NCI-H2171 treated with DMSO at 0.1 percent for 48 hours (cell line): ENCODE results near the gene MPZL1.

Experiments used
- DNase-seq: peaks from one replicate; lab custom pipeline; 2025; lab: John Stamatoyannopoulos, UW

Gene MPZL1

DNA sequence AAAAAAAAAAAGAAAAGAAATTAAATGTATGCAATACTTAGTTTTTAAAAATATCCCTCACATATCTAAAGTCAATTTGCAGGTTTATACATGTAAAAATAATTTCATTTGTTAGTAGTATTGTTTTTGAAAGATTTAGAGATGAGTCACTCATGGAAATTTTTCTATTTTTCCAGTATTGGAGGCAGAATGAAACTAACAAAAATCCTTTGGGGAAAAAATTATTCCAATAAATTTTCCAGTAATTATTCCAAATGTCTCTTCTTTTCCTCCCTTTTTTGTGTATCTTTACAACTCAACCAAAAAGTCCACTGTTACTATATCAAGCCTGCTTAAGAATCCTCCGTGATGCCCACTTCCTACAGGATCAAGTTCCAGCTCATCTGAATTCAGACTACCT lies 29.9 kb downstream of the MPZL1 start:
- no peak for DNase-seq

DNA sequence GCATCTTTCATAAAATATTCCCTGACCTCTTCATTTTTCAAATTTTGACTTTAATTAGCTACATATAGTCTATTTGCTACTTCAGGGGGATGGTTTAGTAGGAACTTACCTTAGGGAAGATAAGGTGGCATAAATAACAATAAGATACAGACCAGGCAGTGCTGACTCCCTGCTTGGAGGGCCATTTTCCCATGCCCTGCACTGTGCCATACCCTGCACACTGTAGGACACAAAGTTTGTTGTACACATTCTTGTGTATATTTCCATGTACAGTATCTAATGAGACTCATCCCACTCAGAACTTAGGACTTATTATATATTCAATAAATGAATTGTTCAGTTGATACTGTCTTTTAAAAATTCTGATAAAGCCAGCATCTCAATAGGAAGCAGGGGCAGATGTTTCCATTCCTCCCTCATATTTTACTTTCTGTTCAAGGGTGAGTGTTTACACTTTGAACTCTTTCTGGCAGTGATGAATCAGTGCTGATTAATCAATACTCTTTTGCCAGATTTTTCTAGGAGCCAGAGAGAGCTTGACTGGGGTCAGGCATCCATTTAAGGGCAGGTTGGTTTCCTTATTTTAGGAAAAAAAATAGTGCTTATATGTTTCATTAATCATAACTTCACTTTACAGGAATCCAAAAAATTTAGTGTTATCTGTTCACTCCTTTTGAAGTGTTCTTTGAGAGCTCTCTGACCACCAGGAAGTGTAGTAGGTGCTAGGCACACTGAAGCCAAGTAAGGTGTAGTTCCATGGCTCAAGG lies 30.6 kb downstream of the MPZL1 start:
- no peak for DNase-seq

DNA sequence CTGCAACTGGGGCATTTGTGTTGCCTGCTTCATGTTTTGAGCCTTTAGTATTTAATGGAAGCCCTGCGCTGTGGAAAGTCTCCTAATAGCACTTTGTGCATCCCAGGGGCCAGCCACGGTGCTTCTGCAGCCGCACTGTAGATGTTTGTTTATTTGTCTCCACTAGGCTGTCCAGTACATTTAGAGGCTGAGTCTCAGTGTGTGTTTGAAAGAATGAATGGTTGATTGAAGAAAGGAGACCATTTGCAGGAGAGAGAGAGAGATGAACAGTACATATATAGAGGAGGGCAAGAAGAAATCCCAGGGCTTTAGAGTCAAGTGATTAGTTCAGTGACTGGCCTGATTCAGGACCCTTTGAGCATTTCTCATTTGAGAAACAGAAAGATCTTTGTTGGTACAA lies 33.9 kb downstream of the MPZL1 start:
- no peak for DNase-seq

GRCh38 chr1:167756730-167757405 lies 35.1 kb downstream of the MPZL1 start:
- no peak for DNase-seq

GRCh38 chr1:167757433-167758309 lies 35.9 kb downstream of the MPZL1 start:
- no peak for DNase-seq

DNA sequence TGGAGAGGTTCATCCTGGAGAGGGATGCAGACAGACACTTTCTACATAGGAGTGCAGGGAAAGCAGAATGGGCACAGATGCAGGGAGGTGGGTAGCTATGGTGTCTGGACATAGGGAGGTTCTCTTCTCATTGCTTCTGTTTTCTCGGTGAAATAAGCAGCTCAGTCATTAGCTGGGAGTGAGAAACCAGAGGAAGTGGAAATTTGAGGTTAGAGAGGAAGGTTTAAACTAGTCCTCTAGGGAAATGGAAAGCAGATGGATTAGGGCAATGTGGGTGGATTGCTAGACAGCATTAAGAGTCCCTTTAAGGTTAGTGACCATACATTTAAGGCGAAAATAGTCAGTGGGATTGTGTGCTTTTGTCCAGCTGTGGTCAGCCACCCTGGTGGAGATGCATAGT lies 39.6 kb downstream of the MPZL1 start:
- peak; percentile 5 for DNase-seq

GRCh38 chr1:167762061-167762746 lies 40.4 kb downstream of the MPZL1 start:
- no peak for DNase-seq

DNA sequence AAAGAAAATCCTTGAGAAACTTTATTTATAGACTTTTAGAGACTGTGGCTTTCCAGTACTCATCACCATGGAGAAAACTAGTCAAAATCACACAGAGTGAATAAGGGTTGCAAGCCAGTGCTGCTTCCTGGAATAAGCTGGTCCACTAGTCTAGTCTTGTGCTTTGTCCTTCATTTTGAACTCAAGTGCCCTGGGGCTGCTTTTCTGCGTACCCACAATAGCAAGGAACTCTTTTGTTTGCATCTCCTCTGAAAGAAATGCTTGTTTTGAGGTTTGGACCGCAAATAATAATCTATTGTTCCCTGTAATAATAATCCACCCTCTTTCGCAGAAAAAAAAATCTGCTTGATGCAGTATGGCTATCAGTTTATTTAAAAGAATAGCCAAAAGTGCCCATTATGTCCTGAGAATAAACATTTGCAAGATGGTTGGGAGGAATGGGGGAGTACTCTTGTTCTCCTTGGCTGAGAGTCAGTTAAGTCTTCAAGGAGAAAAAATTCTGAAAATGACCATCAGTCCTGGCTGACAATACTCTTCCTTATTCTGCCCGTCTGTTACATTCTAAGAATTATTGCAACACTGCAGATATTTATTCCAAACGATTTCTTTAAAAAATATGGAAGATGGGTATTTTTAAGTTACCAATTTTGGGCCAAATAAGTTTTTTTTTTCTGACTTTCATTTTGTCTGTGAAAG lies 41.9 kb downstream of the MPZL1 start:
- DNase-seq = no peak

DNA sequence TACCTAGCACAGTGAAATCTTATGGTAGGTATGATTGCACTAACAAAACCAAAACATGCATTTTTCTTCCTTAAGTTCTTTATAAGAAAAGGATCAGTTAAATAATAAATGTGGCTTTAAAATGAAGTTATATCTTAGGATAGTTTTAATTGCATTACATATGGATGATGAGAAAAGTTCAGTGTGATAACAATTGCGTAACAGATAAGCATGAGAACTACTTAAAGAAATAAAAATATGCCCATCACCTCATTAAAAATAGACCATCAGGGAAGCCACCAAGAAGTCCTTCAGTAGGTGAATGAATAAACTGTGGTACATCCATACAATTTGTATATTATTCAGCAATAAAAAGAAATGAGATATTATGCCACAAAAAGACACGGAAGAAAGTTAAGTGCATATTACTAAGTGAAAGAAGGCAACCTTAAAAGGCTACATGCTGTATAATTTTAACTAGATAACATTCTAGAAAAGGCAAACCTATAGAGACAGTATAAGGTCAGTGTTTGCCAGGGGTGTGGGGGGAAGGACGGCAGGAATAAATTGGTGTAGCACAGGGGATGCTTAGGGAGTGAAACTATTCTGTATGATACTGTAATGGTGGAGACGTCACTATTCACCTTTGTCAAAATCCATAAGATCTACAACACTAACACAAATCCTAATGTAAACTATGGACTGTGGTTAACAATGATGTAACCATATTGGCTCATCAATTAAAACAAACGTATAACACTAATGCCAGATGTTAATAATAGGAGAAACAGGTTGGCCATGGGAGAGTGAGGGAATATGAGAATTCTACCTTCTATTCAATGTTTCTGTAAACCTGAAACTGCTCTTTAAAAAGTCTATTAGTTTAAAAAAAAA lies 42.9 kb downstream of the MPZL1 start:
- no peak for DNase-seq

- no peak for DNase-seq
Measured at GRCh38 chr1:167765496-167765895, 43.7 kb downstream of the MPZL1 start.

GRCh38 chr1:167766538-167766937 lies 44.8 kb downstream of the MPZL1 start:
- no peak for DNase-seq

GRCh38 chr1:167767761-167768160 lies 46.0 kb downstream of the MPZL1 start:
- DNase-seq = no peak

DNA sequence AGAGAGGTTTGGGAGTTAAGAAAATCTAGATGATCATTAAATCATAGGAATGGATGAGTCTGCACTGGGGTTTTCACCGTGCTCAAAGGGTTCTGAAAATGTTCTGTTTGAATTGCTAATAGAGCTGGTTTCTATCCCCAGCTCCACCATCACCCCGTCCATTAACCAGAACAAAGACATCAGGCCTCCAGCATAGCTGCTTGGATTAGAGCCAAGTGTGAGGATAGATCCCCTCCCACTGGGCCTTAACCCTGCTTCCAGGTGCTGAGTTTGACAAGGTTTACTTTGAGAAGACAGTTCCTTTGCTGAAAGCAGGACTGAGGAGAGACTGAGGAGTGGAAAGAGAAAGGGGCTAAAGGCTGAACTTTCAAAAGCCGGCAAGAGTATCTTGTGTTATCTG lies 48.3 kb downstream of the MPZL1 start:
- DNase-seq = no peak

DNA sequence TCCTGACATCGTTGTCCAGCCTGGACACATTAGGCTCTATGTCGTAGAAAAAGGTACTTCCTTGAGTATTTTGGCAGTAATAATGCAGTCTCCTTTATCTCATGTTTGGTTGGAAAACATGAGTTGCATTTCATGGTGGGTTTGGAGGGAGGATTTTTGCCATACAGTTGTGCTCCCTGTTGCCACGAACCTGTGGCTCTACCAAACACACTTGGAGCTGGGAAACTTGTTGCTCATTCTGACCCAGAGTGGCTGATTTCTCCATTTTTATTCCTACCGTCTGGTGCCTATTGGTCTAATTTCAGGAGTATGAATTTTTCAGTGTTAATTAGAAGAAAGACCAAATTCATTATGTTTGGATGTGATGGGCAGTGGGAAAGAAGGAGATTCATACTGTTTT lies 50.7 kb downstream of the MPZL1 start:
- no peak for DNase-seq

DNA sequence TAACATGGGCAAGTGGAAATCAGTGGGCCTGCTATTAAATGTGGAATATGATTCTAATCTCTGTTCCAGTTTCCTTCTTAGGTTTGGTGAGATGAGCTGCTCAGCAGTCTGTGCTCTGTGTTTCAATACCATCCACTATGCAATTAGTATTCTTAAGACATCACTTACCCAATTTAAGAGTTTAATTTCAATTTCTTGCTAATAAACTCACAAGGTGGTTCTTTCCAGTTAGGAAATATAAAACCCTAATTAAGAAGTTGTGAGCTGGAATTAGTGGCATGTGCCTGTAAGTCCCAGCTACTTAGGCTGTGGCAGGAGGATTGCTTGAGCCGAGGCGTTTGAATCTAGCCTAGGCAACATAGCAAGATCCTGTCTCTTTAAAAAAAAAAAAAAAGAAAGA lies 51.7 kb downstream of the MPZL1 start:
- DNase-seq = no peak

DNA sequence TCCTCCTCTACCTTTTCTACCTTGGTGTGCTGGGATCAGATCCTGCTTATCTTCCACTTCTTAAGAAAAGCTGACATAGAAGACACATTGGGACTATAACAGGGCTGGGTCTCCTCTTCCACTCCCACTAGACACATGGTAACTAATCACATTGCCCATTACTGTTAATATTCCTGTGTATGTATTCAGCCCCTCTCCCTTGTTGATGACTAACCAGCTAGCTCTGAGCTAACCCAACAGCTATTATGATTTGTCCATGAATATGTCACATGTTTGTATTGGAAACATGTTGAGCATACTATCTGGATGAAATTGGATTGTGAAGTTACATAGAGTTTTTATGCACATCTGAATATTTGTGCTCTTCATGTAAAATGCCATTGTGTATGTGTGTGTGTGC lies 52.9 kb downstream of the MPZL1 start:
- DNase-seq = no peak

DNA sequence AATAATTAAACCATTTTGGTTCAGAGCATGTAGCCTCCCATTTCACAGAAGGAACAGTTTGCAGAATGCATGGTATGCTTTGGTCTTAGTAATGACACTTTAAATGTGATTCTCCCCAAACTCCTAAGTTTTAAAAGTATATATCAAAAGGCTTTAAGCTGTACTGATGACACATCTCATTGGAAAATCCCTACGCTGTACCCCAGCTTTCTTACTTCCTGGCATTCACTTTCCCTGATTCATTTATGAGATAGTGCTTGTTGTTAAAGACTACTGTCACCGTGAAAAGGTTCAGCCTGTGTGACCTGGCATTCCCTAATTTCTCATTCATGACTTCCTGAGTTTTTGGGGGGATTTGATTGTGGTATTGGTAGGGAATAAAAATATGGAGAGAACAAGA lies 53.4 kb downstream of the MPZL1 start:
- DNase-seq = no peak

DNA sequence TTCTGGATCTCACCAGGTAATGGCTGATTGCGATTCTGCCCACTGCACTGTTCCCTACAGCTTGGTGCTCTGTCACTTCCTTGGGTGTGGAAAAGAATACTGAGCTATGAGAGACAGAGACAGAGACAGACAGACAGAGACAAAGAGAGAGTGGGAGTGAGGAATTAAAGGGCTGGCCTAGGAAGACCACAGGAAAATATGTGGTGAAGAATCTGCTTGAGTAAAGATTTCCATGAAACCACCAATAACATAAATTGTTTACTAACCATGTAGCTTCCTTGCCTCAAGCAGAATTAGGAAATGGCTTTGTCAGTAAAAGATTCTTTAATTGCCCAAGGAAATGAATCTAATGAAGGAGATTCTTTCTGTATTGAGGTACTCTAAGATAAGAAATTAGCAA lies 54.4 kb downstream of the MPZL1 start:
- no peak for DNase-seq

DNA sequence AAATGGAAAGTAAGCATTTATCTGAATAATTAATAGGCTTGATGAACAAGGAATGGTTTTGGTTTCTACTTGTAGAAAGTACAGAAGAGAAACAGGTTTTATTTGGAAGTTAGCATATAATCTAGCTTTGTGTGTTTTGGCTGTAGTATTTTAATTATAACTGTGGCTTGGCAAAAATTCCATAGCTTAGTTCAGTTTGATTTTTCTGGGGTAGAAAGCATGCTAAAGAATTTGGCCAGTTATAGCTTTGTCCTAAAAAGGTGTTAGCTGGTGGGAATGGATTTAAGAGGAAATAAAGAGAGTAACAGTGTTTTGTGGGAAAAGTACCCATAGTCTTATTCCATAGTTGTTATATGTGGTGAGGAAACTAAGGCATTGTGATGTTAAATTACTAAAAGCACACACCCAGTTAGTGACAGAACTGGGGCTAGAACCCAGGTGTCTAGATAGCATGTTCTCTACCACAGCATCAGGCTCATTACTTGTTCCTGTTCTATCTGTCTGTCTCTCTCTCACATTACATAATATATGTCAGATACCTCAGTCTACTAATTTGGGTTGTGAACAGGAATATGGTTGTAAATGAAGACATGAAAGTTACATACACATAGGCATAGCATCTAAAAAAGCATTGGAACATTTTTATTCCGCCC lies 55.0 kb downstream of the MPZL1 start:
- DNase-seq = no peak

GRCh38 chr1:167777269-167777650 lies 55.5 kb downstream of the MPZL1 start:
- no peak for DNase-seq
